Heart left ventricle (tissue), 16 donors: Measurements from ENCODE around the gene LCN2. TPM values are rescaled to one million over a fixed set of nuclear protein-coding genes. Genes with fewer than 3 reads are reported as not detected.
A peak's percentile ranks its signal among the peaks of the same experiment; 100 is the strongest.

ENCODE experiments used
- ATAC-seq, 4 donors: fragments of 200-7000 bp; cut with Tn5 transposase; one replicate each; pipeline ENCODE4 v1.9.1; 2020 to 2022; ENCODE audit warnings: moderate library complexity in 4 of 4, mild to moderate bottlenecking in 3 of 4, moderate number of reproducible peaks in 1 of 4
- DNase-seq, 5 donors: peaks; one replicate each; pipeline ENCODE4 v3.0.0-alpha.2; 2020
- H3K27ac ChIP-seq, 12 donors: fragments of 200-600 bp; sonication (generic) in 4 of 12; one replicate each; pipeline versions ENCODE4 v1.5.0 to v1.8.0; 2016 to 2022; ENCODE audit warnings: mild to moderate bottlenecking in 2 of 12
- H3K27me3 ChIP-seq, 9 donors: fragments of 200-600 bp; sonication (generic) in 2 of 9; one replicate each; pipeline versions ENCODE4 v1.5.1 to v1.8.0; 2016 to 2022; ENCODE audit warnings: mild to moderate bottlenecking in 3 of 9
- H3K36me3 ChIP-seq, 9 donors: fragments of 200-600 bp; sonication (generic) in 2 of 9; one replicate each; pipeline versions ENCODE4 v1.5.0 to v1.8.0; 2018 to 2022; ENCODE audit warnings: mild to moderate bottlenecking in 2 of 9
- H3K4me1 ChIP-seq, 12 donors: fragments of 200-600 bp; sonication (generic) in 4 of 12; one replicate each; pipeline versions ENCODE4 v1.5.0 to v1.8.0; 2016 to 2022; ENCODE audit warnings: mild to moderate bottlenecking in 3 of 12
- H3K4me3 ChIP-seq, 12 donors: fragments of 200-600 bp; sonication (generic) in 4 of 12; one replicate each; pipeline versions ENCODE4 v1.5.0 to v1.8.0; 2017 to 2022; ENCODE audit warnings: mild to moderate bottlenecking in 9 of 12, moderate library complexity in 4 of 12
- H3K9me3 ChIP-seq, 12 donors: fragments of 200-600 bp; sonication (generic) in 4 of 12; one replicate each; pipeline versions ENCODE4 v1.5.0 to v1.8.0; 2016 to 2022; ENCODE audit warnings: mild to moderate bottlenecking in 1 of 12
- CTCF ChIP-seq, 12 donors: fragments of 200-600 bp; sonication (generic) in 4 of 12; IDR thresholded peaks; one replicate each; pipeline versions ENCODE4 v1.5.0 to v1.8.0; 2018 to 2022; ENCODE audit warnings: antibody characterized with exemption in 12 of 12, mild to moderate bottlenecking in 5 of 12
- POLR2A ChIP-seq, 2 donors: fragments of 450-650 bp; IDR thresholded peaks; one replicate each; pipeline ENCODE4 v1.6.1; 2017; ENCODE audit warnings: antibody characterized with exemption in 2 of 2, mild to moderate bottlenecking in 2 of 2, moderate library complexity in 2 of 2
- WGBS, 4 donors: extraction: QIAGEN DNeasy Blood & Tissue Kit in 2 of 4; methylation state at CpG; one replicate each; pipeline versions ENCODE4 v1.1.5 to v1.1.7; 2013 to 2018; 5-methylcytosine and 5-hydroxymethylcytosine counted together
- intact Hi-C, 10 donors: fragments of 100-400 bp; cut with DNase I; formaldehyde crosslinking; loops; one replicate each; pipeline versions ENCODE4 v1.11.1 to v1.14.2; 2022
- polyA plus RNA-seq, 2 donors: library from polyadenylated mRNA; stranded (reverse); fragments of 200-250 nt; gene quantifications; one replicate each; pipeline ENCODE4 v1.2.3, GENCODE V29; 2013
- total RNA-seq, 9 donors: library from RNA; depleted of rRNA in 2 of 9; stranded (reverse); fragments of >200 nt in 2 of 9; fragmentation: NEBNext Ultra II Directional in 3 of 9; extraction: Animal tissue kit (Norgen Biotek cat#: 25700) in 3 of 9; gene quantifications; one replicate each; pipeline versions ENCODE4 v1.1.0 to v1.2.4, GENCODE V29; 2016 to 2023
- donor health status: ischemic (EF 13 %, LVEDD 7.1; RV severe dilation, severe dysfunction).
- donor health status: healthy with polysubstance abuse.
- donor health status: DM: no; HTN: yes; CAD: no.
- donor health status: DM: no; HTN: no; CAD: no.
- donor health status: ischemic (EF 25% LVEDD 6.9; RV normal size, moderate dysfunction).
- donor health status: ischemic (EF 25% LVEDD 5.7; RV mildly dilated, moderate dysfunction).
- donor health status: healthy.
- donor health status: DM: yes; HTN: yes; CAD: no.
- donor health status: ischemic (EF 35%, LVEDD 5.7; RV mildly dilated, moderate dysfunction).
- donor health status: nonischemic (EF 11% LVEDD 7.7; RV severe dilation, severe dysfunction).
- donor health status: DM: yes; HTN: yes; CAD: no.
- donor health status: PGD.
- donor health status: ischemic (EF 29% LVEDD 5.4; RV normal size, mild dysfunction).
- donor health status: nonischemic (EF 23%, LVEDD 6.1; RV moderate dilation, normal function).

Gene LCN2
- total and polyA plus RNA-seq, 11 donors = 1.1 to 5.8 TPM; not detected in 9

GRCh38 chr9:128104171-128104618 lies 45.1 kb upstream of the LCN2 start:
- no peak for TF ChIP-seq POLR2A (IDR thresholded peaks at IDR 0.05)
- no peak for TF ChIP-seq CTCF (IDR thresholded peaks at IDR 0.05)
- peak in 4 of 5 donors; percentile 8 to 22 (median 16) for DNase-seq
- no peak overlapping the region for H3K4me3 ChIP-seq
- intact Hi-C loops = no loop called here
- no peak for ATAC-seq
- H3K27ac ChIP-seq = no peak overlapping the region
- H3K27me3 ChIP-seq = no peaks in the 10 kb centered on the region
- H3K36me3 ChIP-seq = peaks cover 4 to 87% (median 73%) of the 10 kb centered on the region in 9 donors
- H3K9me3 ChIP-seq = no peaks in the 10 kb centered on the region
- peaks cover 7 to 48% (median 34%) of the 10 kb centered on the region in 12 donors for H3K4me1 ChIP-seq
- WGBS, 4 donors = 72 to 80% (median 76%) methylated on average over 6 of the region's 6 CpGs

GRCh38 chr9:128105538-128106175 lies 43.6 kb upstream of the LCN2 start:
- Histone ChIP-seq H3K4me1 (peaks cover 2 to 38% (median 20%) of the 10 kb centered on the region in 12 donors), H3K9me3 (no peaks in the 10 kb centered on the region), H3K4me3 (no peak overlapping the region), H3K27me3 (no peaks in the 10 kb centered on the region), H3K36me3 (peaks cover 4 to 91% (median 73%) of the 10 kb centered on the region in 9 donors), H3K27ac (no peak overlapping the region)
- TF ChIP-seq POLR2A (IDR thresholded peaks at IDR 0.05) = no peak
- no peak for TF ChIP-seq CTCF (IDR thresholded peaks at IDR 0.05)
- ATAC-seq = no peak
- intact Hi-C loops = no loop called here
- 88 to 91% (median 91%) methylated on average over 10 to 21 of the region's 21 CpGs for WGBS, 4 donors
- peak in 2 of 5 donors; percentile 8 to 44 for DNase-seq

GRCh38 chr9:128106181-128106939 lies 42.9 kb upstream of the LCN2 start:
- TF ChIP-seq POLR2A (IDR thresholded peaks at IDR 0.05) = no peak
- no peak for TF ChIP-seq CTCF (IDR thresholded peaks at IDR 0.05)
- DNase-seq = peak in 4 of 5 donors; percentile 7 to 61 (median 21)

GRCh38 chr9:128106940-128107467 lies 42.2 kb upstream of the LCN2 start:
- peak in 3 of 5 donors; percentile 27 to 37 (median 27) for DNase-seq
- TF ChIP-seq POLR2A (IDR thresholded peaks at IDR 0.05) (no peak), CTCF (IDR thresholded peaks at IDR 0.05) (no peak)
- Histone ChIP-seq H3K27me3 (no peaks in the 10 kb centered on the region), H3K9me3 (no peaks in the 10 kb centered on the region), H3K4me3 (no peak overlapping the region), H3K4me1 (peaks cover 0 to 24% (median 6%) of the 10 kb centered on the region in 12 donors), H3K36me3 (peaks cover 4 to 78% (median 66%) of the 10 kb centered on the region in 9 donors), H3K27ac (no peak overlapping the region)
- WGBS, 4 donors = 90 to 96% (median 96%) methylated on average over 17 to 23 of the region's 23 CpGs
- peak in 2 of 4 donors; percentile 6 to 10 for ATAC-seq
- intact Hi-C loops = no loop called here

More at GRCh38 chr9:128106181-128106939, 42.9 kb upstream of the LCN2 start:
- Histone ChIP-seq H3K4me3 (no peak overlapping the region), H3K36me3 (peaks cover 4 to 84% (median 71%) of the 10 kb centered on the region in 9 donors), H3K27ac (no peak overlapping the region), H3K9me3 (no peaks in the 10 kb centered on the region), H3K27me3 (no peaks in the 10 kb centered on the region), H3K4me1 (peaks cover 0 to 31% (median 13%) of the 10 kb centered on the region in 12 donors)
- WGBS, 4 donors = 92 to 94% (median 94%) methylated on average over 10 to 23 of the region's 23 CpGs
- intact Hi-C loops = no loop called here
- no peak for ATAC-seq
